ENCODE results near the gene MSANTD3. TPM values are rescaled to one million over a fixed set of nuclear protein-coding genes. Genes with fewer than 3 reads are reported as not detected.
"Not testable (repeated sequence)": the region's sequence is repeated elsewhere in the genome, so short reads cannot be mapped to it uniquely, and the experiment has no call there.

MSANTD3 gene
- total and polyA plus RNA-seq, 8 donors: 1.2 to 121 (median 17.4) TPM

- WGBS, 5 donors: 57 to 88% (median 83%) methylated on average over 4 of the region's 4 CpGs
- Histone ChIP-seq H3K36me3 (no peaks in the 10 kb centered on the region), H3K4me3 (no peak overlapping the region), H3K4me1 (no peaks in the 10 kb centered on the region), H3K27ac (no peak overlapping the region), H3K9me3 (no peaks in the 10 kb centered on the region), H3K27me3 (peaks cover 0 to 20% (median 0%) of the 10 kb centered on the region in 3 donors)
- TF ChIP-seq EP300 (IDR thresholded peaks at IDR 0.05) (no peak), POLR2A (IDR thresholded peaks at IDR 0.05) (no peak), CTCF (IDR thresholded peaks at IDR 0.05) (no peak), POLR2AphosphoS5 (IDR thresholded peaks at IDR 0.05) (no peak)
- DNase-seq: no peak
- intact Hi-C loops (cut with DNase I; ENCODE audit: low total_unique reads): no loop called here
Observed at GRCh38 chr9:100417815-100418214, 9.1 kb upstream of the MSANTD3 start.

- 75 to 82% (median 80%) methylated on average over 3 of the region's 3 CpGs for WGBS, 5 donors
- no peaks in the 10 kb centered on the region for H3K9me3 ChIP-seq
Observed at GRCh38 chr9:100419166-100419565, 7.8 kb upstream of the MSANTD3 start.

GRCh38 chr9:100421116-100421515, 5.8 kb upstream of the MSANTD3 start:
- DNase-seq; H3K4me3 ChIP-seq; intact Hi-C loops (cut with DNase I; ENCODE audit: low total_unique reads); H3K4me1 ChIP-seq; H3K36me3 ChIP-seq; H3K9me3 ChIP-seq; H3K27ac ChIP-seq: not testable (repeated sequence)
- 88 to 92% (median 92%) methylated on average over 3 of the region's 3 CpGs for WGBS, 5 donors
- peaks cover 0 to 14% (median 0%) of the 10 kb centered on the region in 3 donors for H3K27me3 ChIP-seq

More at GRCh38 chr9:100419166-100419565, 7.8 kb upstream of the MSANTD3 start:
- no peak overlapping the region for H3K27ac ChIP-seq
- no peaks in the 10 kb centered on the region for H3K36me3 ChIP-seq
- H3K4me1 ChIP-seq: no peaks in the 10 kb centered on the region
- no peak for DNase-seq
- intact Hi-C loops (cut with DNase I; ENCODE audit: low total_unique reads): no loop called here
- H3K4me3 ChIP-seq: no peak overlapping the region
- no peak for TF ChIP-seq POLR2AphosphoS5 (IDR thresholded peaks at IDR 0.05)
- no peak for TF ChIP-seq EP300 (IDR thresholded peaks at IDR 0.05)
- H3K27me3 ChIP-seq: peaks cover 0 to 20% (median 0%) of the 10 kb centered on the region in 3 donors

- 21 to 43% (median 29%) methylated on average over 1 of the region's 1 CpG for WGBS, 5 donors
- Histone ChIP-seq H3K27ac (peak overlapping the region in 4 of 5 donors; percentile 88 to 96 (median 92)), H3K9me3 (no peaks in the 10 kb centered on the region), H3K27me3 (no peaks in the 10 kb centered on the region), H3K36me3 (no peaks in the 10 kb centered on the region), H3K4me3 (no peak overlapping the region), H3K4me1 (peaks cover 15 to 37% (median 30%) of the 10 kb centered on the region in 4 donors)
- no peak for TF ChIP-seq CTCF (IDR thresholded peaks at IDR 0.05)
- TF ChIP-seq POLR2A (IDR thresholded peaks at IDR 0.05): no peak
- no peak for TF ChIP-seq EP300 (IDR thresholded peaks at IDR 0.05)
- TF ChIP-seq POLR2AphosphoS5 (IDR thresholded peaks at IDR 0.05): no peak
- intact Hi-C loops (cut with DNase I; ENCODE audit: low total_unique reads): no loop called here
- DNase-seq: peak in 1 of 2 donors; percentile 19
Observed at GRCh38 chr9:100425758-100426157, 1.2 kb upstream of the MSANTD3 start.

GRCh38 chr9:100426189-100426529, 784 bp upstream of the MSANTD3 start:
- H3K27ac ChIP-seq: peak overlapping the region; percentile 88 to 96 (median 91)
- 19 to 30% (median 25%) methylated on average over 7 of the region's 7 CpGs for WGBS, 5 donors
- no peaks in the 10 kb centered on the region for H3K27me3 ChIP-seq
- peak overlapping the region; percentile 58 to 89 (median 74) for H3K4me3 ChIP-seq
- peak in 1 of 2 donors; percentile 42 for DNase-seq
- intact Hi-C loops (cut with DNase I; ENCODE audit: low total_unique reads): no loop called here
- TF ChIP-seq POLR2AphosphoS5 (IDR thresholded peaks at IDR 0.05) (no peak), EP300 (IDR thresholded peaks at IDR 0.05) (no peak), POLR2A (IDR thresholded peaks at IDR 0.05) (no peak), CTCF (IDR thresholded peaks at IDR 0.05) (no peak)
- peaks cover 15 to 37% (median 30%) of the 10 kb centered on the region in 4 donors for H3K4me1 ChIP-seq
- no peaks in the 10 kb centered on the region for H3K36me3 ChIP-seq
- H3K9me3 ChIP-seq: no peaks in the 10 kb centered on the region
